Measurements from ENCODE around the gene MEOX1. TPM values are rescaled to one million over a fixed set of nuclear protein-coding genes. Genes with fewer than 3 reads are reported as not detected.

The MEOX1 gene
- total RNA-seq, 1 experiment from 2014 or later: not detected

DNA sequence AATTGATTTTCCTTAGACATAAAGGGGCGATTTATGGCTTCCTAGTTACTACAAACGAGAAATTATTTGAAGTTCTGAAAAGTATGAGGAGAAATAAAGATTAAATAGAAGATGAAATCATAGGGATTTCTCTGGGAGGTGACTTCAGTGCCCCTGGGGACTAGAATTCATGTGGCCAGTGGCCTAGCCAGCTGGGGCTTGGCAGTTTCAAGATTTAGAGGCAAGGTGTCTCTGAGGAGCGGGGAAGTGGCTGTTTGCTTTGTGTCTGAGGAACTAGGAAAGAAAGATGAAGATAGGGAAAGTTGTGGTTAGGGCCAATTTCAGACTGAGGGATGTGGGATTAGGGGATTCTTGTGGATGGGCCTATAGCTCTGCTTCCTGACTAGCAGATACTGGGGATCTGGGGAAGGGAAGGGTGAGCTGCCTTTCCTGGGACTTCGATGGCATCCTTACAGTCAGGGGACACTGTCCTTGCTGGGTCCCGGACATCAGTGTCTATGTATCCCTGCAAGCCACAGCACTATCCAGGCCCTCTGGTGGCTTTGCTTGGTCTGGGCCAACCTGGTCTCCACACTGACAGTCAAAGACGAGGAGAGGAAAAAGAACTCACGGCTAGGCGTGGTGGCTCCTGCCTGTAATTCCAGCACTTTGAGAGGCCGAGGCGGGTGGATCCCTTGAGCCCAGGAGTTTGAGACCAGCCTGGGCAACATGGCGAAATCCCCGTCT lies 22.4 kb upstream of the MEOX1 start:
- ChIA-PET POLR2A (no interaction called here), CTCF (interaction anchor here (2.0 to 3.4 kb wide), 3 partner anchors 10 to 108 kb away, joined by 9 to 15 read pairs (median 11); no protein-coding TSS in a partner anchor)
- TF ChIP-seq RORB (CRISPR knock-in tag; IDR thresholded peaks at IDR 0.05) (no peak), ESRRA (CRISPR knock-in tag; IDR thresholded peaks at IDR 0.05; ENCODE audit: borderline replicate concordance) (no peak), JAZF1 (CRISPR knock-in tag; IDR thresholded peaks at IDR 0.05) (no peak), JUN (CRISPR knock-in tag; IDR thresholded peaks at IDR 0.05) (no peak), TEAD4 (CRISPR knock-in tag; IDR thresholded peaks at IDR 0.05) (no peak), NR3C1 (CRISPR knock-in tag; conservative IDR thresholded peaks at IDR 0.05; ENCODE audit: low read depth) (no peak), FOXK1 (CRISPR knock-in tag; IDR thresholded peaks at IDR 0.05) (no peak), SMAD3 (CRISPR knock-in tag; IDR thresholded peaks at IDR 0.05; ENCODE audit: borderline replicate concordance) (no peak), HMGA2 (CRISPR knock-in tag; IDR thresholded peaks at IDR 0.05) (no peak), ZNF512 (CRISPR knock-in tag; IDR thresholded peaks at IDR 0.05; ENCODE audit: borderline replicate concordance) (no peak), GABPB1 (CRISPR knock-in tag; IDR thresholded peaks at IDR 0.05) (no peak), USF1 (CRISPR knock-in tag; IDR thresholded peaks at IDR 0.05) (no peak), ZNF671 (CRISPR knock-in tag; IDR thresholded peaks at IDR 0.05) (no peak), ZNF425 (CRISPR knock-in tag; conservative IDR thresholded peaks at IDR 0.05) (no peak), MXD4 (CRISPR knock-in tag; IDR thresholded peaks at IDR 0.05; ENCODE audit: borderline replicate concordance) (no peak)
- TF ChIP-seq, protein P1, sequence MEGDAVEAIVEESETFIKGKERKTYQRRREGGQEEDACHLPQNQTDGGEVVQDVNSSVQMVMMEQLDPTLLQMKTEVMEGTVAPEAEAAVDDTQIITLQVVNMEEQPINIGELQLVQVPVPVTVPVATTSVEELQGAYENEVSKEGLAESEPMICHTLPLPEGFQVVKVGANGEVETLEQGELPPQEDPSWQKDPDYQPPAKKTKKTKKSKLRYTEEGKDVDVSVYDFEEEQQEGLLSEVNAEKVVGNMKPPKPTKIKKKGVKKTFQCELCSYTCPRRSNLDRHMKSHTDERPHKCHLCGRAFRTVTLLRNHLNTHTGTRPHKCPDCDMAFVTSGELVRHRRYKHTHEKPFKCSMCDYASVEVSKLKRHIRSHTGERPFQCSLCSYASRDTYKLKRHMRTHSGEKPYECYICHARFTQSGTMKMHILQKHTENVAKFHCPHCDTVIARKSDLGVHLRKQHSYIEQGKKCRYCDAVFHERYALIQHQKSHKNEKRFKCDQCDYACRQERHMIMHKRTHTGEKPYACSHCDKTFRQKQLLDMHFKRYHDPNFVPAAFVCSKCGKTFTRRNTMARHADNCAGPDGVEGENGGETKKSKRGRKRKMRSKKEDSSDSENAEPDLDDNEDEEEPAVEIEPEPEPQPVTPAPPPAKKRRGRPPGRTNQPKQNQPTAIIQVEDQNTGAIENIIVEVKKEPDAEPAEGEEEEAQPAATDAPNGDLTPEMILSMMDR (IDR thresholded peaks at IDR 0.05): no peak
- TF ChIP-seq, protein P2, sequence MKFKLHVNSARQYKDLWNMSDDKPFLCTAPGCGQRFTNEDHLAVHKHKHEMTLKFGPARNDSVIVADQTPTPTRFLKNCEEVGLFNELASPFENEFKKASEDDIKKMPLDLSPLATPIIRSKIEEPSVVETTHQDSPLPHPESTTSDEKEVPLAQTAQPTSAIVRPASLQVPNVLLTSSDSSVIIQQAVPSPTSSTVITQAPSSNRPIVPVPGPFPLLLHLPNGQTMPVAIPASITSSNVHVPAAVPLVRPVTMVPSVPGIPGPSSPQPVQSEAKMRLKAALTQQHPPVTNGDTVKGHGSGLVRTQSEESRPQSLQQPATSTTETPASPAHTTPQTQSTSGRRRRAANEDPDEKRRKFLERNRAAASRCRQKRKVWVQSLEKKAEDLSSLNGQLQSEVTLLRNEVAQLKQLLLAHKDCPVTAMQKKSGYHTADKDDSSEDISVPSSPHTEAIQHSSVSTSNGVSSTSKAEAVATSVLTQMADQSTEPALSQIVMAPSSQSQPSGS (CRISPR knock-in tag; IDR thresholded peaks at IDR 0.05; ENCODE audit: borderline replicate concordance, low read depth): no peak
- TF ChIP-seq, protein P3, sequence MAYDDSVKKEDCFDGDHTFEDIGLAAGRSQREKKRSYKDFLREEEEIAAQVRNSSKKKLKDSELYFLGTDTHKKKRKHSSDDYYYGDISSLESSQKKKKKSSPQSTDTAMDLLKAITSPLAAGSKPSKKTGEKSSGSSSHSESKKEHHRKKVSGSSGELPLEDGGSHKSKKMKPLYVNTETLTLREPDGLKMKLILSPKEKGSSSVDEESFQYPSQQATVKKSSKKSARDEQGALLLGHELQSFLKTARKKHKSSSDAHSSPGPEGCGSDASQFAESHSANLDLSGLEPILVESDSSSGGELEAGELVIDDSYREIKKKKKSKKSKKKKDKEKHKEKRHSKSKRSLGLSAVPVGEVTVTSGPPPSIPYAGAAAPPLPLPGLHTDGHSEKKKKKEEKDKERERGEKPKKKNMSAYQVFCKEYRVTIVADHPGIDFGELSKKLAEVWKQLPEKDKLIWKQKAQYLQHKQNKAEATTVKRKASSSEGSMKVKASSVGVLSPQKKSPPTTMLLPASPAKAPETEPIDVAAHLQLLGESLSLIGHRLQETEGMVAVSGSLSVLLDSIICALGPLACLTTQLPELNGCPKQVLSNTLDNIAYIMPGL (CRISPR knock-in tag; IDR thresholded peaks at IDR 0.05): no peak
- TF ChIP-seq, protein P4, sequence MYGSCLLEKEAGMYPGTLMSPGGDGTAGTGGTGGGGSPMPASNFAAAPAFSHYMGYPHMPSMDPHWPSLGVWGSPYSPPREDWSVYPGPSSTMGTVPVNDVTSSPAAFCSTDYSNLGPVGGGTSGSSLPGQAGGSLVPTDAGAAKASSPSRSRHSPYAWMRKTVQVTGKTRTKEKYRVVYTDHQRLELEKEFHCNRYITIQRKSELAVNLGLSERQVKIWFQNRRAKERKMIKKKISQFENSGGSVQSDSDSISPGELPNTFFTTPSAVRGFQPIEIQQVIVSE (CRISPR knock-in tag; IDR thresholded peaks at IDR 0.05; ENCODE audit: borderline replicate concordance): no peak
- TF ChIP-seq, protein P5, sequence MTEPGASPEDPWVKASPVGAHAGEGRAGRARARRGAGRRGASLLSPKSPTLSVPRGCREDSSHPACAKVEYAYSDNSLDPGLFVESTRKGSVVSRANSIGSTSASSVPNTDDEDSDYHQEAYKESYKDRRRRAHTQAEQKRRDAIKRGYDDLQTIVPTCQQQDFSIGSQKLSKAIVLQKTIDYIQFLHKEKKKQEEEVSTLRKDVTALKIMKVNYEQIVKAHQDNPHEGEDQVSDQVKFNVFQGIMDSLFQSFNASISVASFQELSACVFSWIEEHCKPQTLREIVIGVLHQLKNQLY (CRISPR knock-in tag; IDR thresholded peaks at IDR 0.05): no peak
- Mint-ChIP-seq H3K27ac (no peak overlapping the region), H3K4me1 (peaks cover 15% of the 10 kb centered on the region), H3K27me3 (ENCODE audit: low read depth) (no peaks in the 10 kb centered on the region), H3K9me3 (no peaks in the 10 kb centered on the region), H3K4me3 (no peak overlapping the region), H3K36me3 (no peaks in the 10 kb centered on the region)
- DNase-seq (ENCODE audit: low spot score) (no peak), ATAC-seq (peak; percentile 59)
